ENCODE measurements around the gene LRP3.
A peak's percentile ranks its signal among the peaks of the same experiment; 100 is the strongest.

LRP3 gene

GRCh38 chr19:33249740-33250366, 55.7 kb downstream of the LRP3 start:
- TF ChIP-seq REST (IDR thresholded peaks at IDR 0.05; ENCODE audit: insufficient replicate concordance, low read depth) = no peak
- no peak for TF ChIP-seq GABPA (IDR thresholded peaks at IDR 0.05; ENCODE audit: low read depth)
- TF ChIP-seq POLR2AphosphoS5 (IDR thresholded peaks at IDR 0.05; ENCODE audit: low read depth) = no peak
- TF ChIP-seq CTCF (IDR thresholded peaks at IDR 0.05; ENCODE audit: insufficient read depth, low read length) = no peak
- no peak for TF ChIP-seq SPI1 (IDR thresholded peaks at IDR 0.05; ENCODE audit: borderline replicate concordance, low read depth)
- peak overlapping the region; percentile 81 for H3K27ac ChIP-seq (replicated peaks)

GRCh38 chr19:33250500-33250899, 56.4 kb downstream of the LRP3 start:
- H3K4me3 ChIP-seq (replicated peaks; ENCODE audit: insufficient read depth, low read length) = no peak overlapping the region
- H3K27me3 ChIP-seq (ENCODE audit: insufficient read depth, poor library complexity, severe bottlenecking) = no peaks in the 10 kb centered on the region
- no peak for DNase-seq (ENCODE audit: low read depth in 1 of 2, low spot score in 1 of 2)
- H3K27ac ChIP-seq (replicated peaks) = no peak overlapping the region
- TF ChIP-seq REST (IDR thresholded peaks at IDR 0.05; ENCODE audit: insufficient replicate concordance, low read depth) (no peak), CTCF (IDR thresholded peaks at IDR 0.05; ENCODE audit: insufficient read depth, low read length) (no peak), GABPA (IDR thresholded peaks at IDR 0.05; ENCODE audit: low read depth) (no peak), POLR2AphosphoS5 (IDR thresholded peaks at IDR 0.05; ENCODE audit: low read depth) (no peak), SPI1 (IDR thresholded peaks at IDR 0.05; ENCODE audit: borderline replicate concordance, low read depth) (no peak)

More at GRCh38 chr19:33249740-33250366, 55.7 kb downstream of the LRP3 start:
- DNase-seq (ENCODE audit: low read depth in 1 of 2, low spot score in 1 of 2) = no peak
- Histone ChIP-seq H3K4me3 (replicated peaks; ENCODE audit: insufficient read depth, low read length) (no peak overlapping the region), H3K27me3 (ENCODE audit: insufficient read depth, poor library complexity, severe bottlenecking) (no peaks in the 10 kb centered on the region)

GRCh38 chr19:33251076-33251475, 56.9 kb downstream of the LRP3 start:
- TF ChIP-seq CTCF (IDR thresholded peaks at IDR 0.05; ENCODE audit: insufficient read depth, low read length) (no peak), REST (IDR thresholded peaks at IDR 0.05; ENCODE audit: insufficient replicate concordance, low read depth) (no peak), GABPA (IDR thresholded peaks at IDR 0.05; ENCODE audit: low read depth) (no peak), SPI1 (IDR thresholded peaks at IDR 0.05; ENCODE audit: borderline replicate concordance, low read depth) (no peak), POLR2AphosphoS5 (IDR thresholded peaks at IDR 0.05; ENCODE audit: low read depth) (no peak)
- no peak for DNase-seq (ENCODE audit: low read depth in 1 of 2, low spot score in 1 of 2)
- no peak overlapping the region for H3K4me3 ChIP-seq (replicated peaks; ENCODE audit: insufficient read depth, low read length)
- no peak overlapping the region for H3K27ac ChIP-seq (replicated peaks)
- no peaks in the 10 kb centered on the region for H3K27me3 ChIP-seq (ENCODE audit: insufficient read depth, poor library complexity, severe bottlenecking)

Data from HL-60 (cell line).